HCT116 (cell line): ENCODE data around the gene PCDHGA11. TPM values are rescaled to one million over a fixed set of nuclear protein-coding genes. Genes with fewer than 3 reads are reported as not detected.

ENCODE experiments used
- ATAC-seq: fragments of 200-7000 bp; cut with Tn5 transposase; 2 replicates; pipeline ENCODE4 v1.9.1; 2020; ENCODE audit warnings: mild to moderate bottlenecking, moderate library complexity
- BruUV-seq: library from RNA; stranded (reverse); fragments of 400-500 nt; replicated peaks from 2 replicates; lab custom pipeline; 2021; lab: Mats Ljungman, UMichigan
- CTCF ChIA-PET: fragments of 300-600 bp; sonication (Branson Sonifier 250); formaldehyde crosslinking; loops from one replicate; lab custom pipeline; 2021; ENCODE audit warnings: antibody characterized with exemption; lab: Charles Lee
- POLR2A ChIA-PET: fragments of 300-600, 350-600 bp; sonication (Branson Sonifier 250); formaldehyde crosslinking; loops from one replicate; lab custom pipeline; 2021; ENCODE audit warnings: antibody characterized with exemption; lab: Charles Lee
- RAD21 ChIA-PET, 2 experiments: fragments of 300-600 bp; sonication (Branson Sonifier 250); formaldehyde crosslinking; loops; one replicate each; lab custom pipeline; 2023; ENCODE audit warnings: low total read pairs in 2 of 2; ENCODE audit not compliant: uncharacterized antibody in 2 of 2, unreplicated experiment in 2 of 2, low non-redundant PET in 1 of 2; lab: Charles Lee
- DNase-seq: peaks from one replicate; pipeline ENCODE4 v3.0.0-alpha.2; 2010; ENCODE audit warnings: low read depth, low spot score
- H2AFZ ChIP-seq: fragments of 200-600 bp; shearing (Covaris generic), sonication (generic); 2 replicates; pipeline ENCODE4 v1.6.1; 2017; ENCODE audit warnings: low read depth, mixed run types, mixed read lengths, antibody characterized with exemption, low read length; ENCODE audit not compliant: poor library complexity, severe bottlenecking
- H3K27ac ChIP-seq: 2 replicates; pipeline ENCODE4 v1.5.1; 2012; ENCODE audit warnings: low read depth, low read length
- H3K27me3 ChIP-seq: fragments of 200-600 bp; sonication (generic); 2 replicates; pipeline ENCODE4 v1.6.1; 2016; ENCODE audit warnings: mixed run types, low read length, mixed read lengths; ENCODE audit not compliant: insufficient read depth
- H3K36me3 ChIP-seq, 2 experiments: fragments of 200-500 bp in 1 of 2; fragments of 200-600 bp in 1 of 2; sonication (Bioruptor generic) in 1 of 2; sonication (generic) in 1 of 2; 2 replicates each; pipeline versions ENCODE4 v1.5.1 to v1.6.1; 2014 to 2016; ENCODE audit warnings: low read length in 2 of 2, inconsistent platforms in 1 of 2, mixed read lengths in 1 of 2, mixed run types in 1 of 2; ENCODE audit not compliant: insufficient read depth in 2 of 2, control insufficient read depth in 1 of 2
- H3K4me1 ChIP-seq, 2 experiments: fragments of 200-600 bp in 1 of 2; sonication (generic) in 1 of 2; 2 replicates each; pipeline versions ENCODE4 v1.5.1 to v1.6.1; 2012 to 2017; ENCODE audit warnings: low read length in 2 of 2, inconsistent platforms in 1 of 2, mild to moderate bottlenecking in 1 of 2, mixed read lengths in 1 of 2, mixed run types in 1 of 2, moderate library complexity in 1 of 2; ENCODE audit not compliant: insufficient read depth in 2 of 2, control insufficient read depth in 1 of 2
- H3K4me2 ChIP-seq: fragments of 200-600 bp; sonication (generic); 2 replicates; pipeline ENCODE4 v1.6.1; 2017; ENCODE audit warnings: mixed run types, low read length, mixed read lengths
- H3K4me3 ChIP-seq, 2 experiments: fragments of 200-600 bp in 1 of 2; sonication (generic) in 1 of 2; replicated peaks in 1 of 2; 2 replicates each; pipeline ENCODE4 v1.5.1; 2011 to 2016; ENCODE audit warnings: low read length in 2 of 2, control low read depth in 1 of 2, low read depth in 1 of 2, mild to moderate bottlenecking in 1 of 2, mixed read lengths in 1 of 2, mixed run types in 1 of 2
- H3K79me2 ChIP-seq: fragments of 200-600 bp; sonication (generic); 2 replicates; pipeline ENCODE4 v1.6.1; 2017; ENCODE audit warnings: mild to moderate bottlenecking, mixed run types, low read length, moderate library complexity, mixed read lengths; ENCODE audit not compliant: insufficient read depth
- H3K9ac ChIP-seq: fragments of 200-600 bp; sonication (generic); 2 replicates; pipeline ENCODE4 v1.6.1; 2016; ENCODE audit warnings: low read length, mixed read lengths
- H3K9me2 ChIP-seq: fragments of 200-600 bp; sonication (generic), shearing (Covaris generic); 2 replicates; pipeline ENCODE4 v1.6.1; 2017; ENCODE audit warnings: mixed run types, mild to moderate bottlenecking, moderate library complexity; ENCODE audit not compliant: insufficient read depth
- H3K9me3 ChIP-seq, 2 experiments: fragments of 200-500 bp in 1 of 2; fragments of 200-600 bp in 1 of 2; sonication (Bioruptor generic) in 1 of 2; sonication (generic) in 1 of 2; 2 replicates each; pipeline ENCODE4 v1.6.1; 2014 to 2017; ENCODE audit warnings: low read length in 2 of 2, mixed read lengths in 2 of 2, inconsistent platforms in 1 of 2, low read depth in 1 of 2, mild to moderate bottlenecking in 1 of 2, mixed run types in 1 of 2, moderate library complexity in 1 of 2; ENCODE audit not compliant: control insufficient read depth in 1 of 2, insufficient read depth in 1 of 2
- H4K20me1 ChIP-seq: fragments of 200-600 bp; sonication (generic), shearing (Covaris generic); 2 replicates; pipeline ENCODE4 v1.6.1; 2017; ENCODE audit warnings: mixed run types, mild to moderate bottlenecking, moderate library complexity; ENCODE audit not compliant: insufficient read depth
- EGR1 ChIP-seq: IDR thresholded peaks from 2 replicates; pipeline ENCODE4 v1.6.1; 2012; ENCODE audit warnings: low read depth
- ELF1 ChIP-seq: IDR thresholded peaks from 2 replicates; pipeline ENCODE4 v1.6.1; 2012; ENCODE audit warnings: low read depth, borderline replicate concordance
- EZH2 ChIP-seq: fragments of 200-600 bp; sonication (generic); IDR thresholded peaks from 2 replicates; pipeline ENCODE4 v1.6.1; 2017; ENCODE audit warnings: antibody characterized with exemption, mixed run types
- EZH2phosphoT487 ChIP-seq: fragments of 200-600 bp; IDR thresholded peaks from 2 replicates; pipeline ENCODE4 v1.6.1; 2018; ENCODE audit warnings: antibody characterized with exemption, borderline replicate concordance
- SIN3A ChIP-seq: IDR thresholded peaks from 2 replicates; pipeline ENCODE4 v1.6.1; 2012; ENCODE audit warnings: low read depth
- SP1 ChIP-seq: IDR thresholded peaks from 2 replicates; pipeline ENCODE4 v1.6.1; 2012; ENCODE audit warnings: low read depth
- TCF7L2 ChIP-seq: IDR thresholded peaks from 2 replicates; pipeline ENCODE4 v1.7.0; 2011; ENCODE audit warnings: borderline replicate concordance, inconsistent platforms; ENCODE audit not compliant: insufficient read depth, insufficient read length; ENCODE audit errors: extremely low read depth
- intact Hi-C: fragments of 100-400 bp; cut with micrococcal nuclease; formaldehyde crosslinking; loops from 2 replicates; pipeline ENCODE4 v1.10.0; 2022
- total RNA-seq: library from RNA; stranded (reverse); gene quantifications from one replicate; pipeline ENCODE4 v1.2.1, GENCODE V29; 2021; ENCODE audit not compliant: unreplicated experiment
- TF ChIP-seq, protein P1 (sequence below): IDR thresholded peaks from 2 replicates; pipeline ENCODE4 v1.6.1; 2011; ENCODE audit warnings: mild to moderate bottlenecking, low read length, moderate library complexity; ENCODE audit not compliant: insufficient replicate concordance; ENCODE audit errors: extremely low read depth
- TF ChIP-seq, protein P2 (sequence below): IDR thresholded peaks from 2 replicates; pipeline ENCODE4 v1.6.1; 2012; ENCODE audit warnings: low read depth
- TF ChIP-seq, protein P3 (sequence below): IDR thresholded peaks from 2 replicates; pipeline ENCODE4 v1.6.1; 2012
- TF ChIP-seq, protein P4 (sequence below): IDR thresholded peaks from 2 replicates; pipeline ENCODE4 v1.6.1; 2012

Gene PCDHGA11
- total RNA-seq, 1 experiment from 2014 or later: 0.39 TPM

DNA sequence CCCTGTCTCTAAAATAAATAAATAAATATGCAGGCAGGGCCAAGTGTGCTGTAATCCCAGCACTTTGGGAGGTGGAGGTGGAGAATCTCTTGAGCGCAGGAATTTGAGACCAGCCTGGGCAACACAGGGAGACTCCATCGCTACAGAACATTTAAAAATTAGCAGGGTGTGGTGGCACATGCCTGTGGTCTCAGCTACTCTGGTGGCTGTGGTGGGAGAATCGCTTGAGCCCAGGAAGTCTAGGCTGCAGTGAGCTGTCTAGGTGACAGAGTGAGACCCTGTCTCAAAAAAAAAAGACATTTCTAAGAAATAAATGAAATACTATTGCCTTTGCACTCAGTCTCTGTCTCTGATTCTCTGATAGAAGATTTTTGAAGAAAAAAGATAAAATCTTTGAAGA lies 9.3 kb upstream of the PCDHGA11 start:
- CTCF ChIA-PET: interaction anchor here (3.4 kb wide), 1 partner anchor 152 kb away, joined by 73 read pairs; no protein-coding TSS in a partner anchor
- intact Hi-C loops: no loop called here

More for the DNA sequence above, 9.3 kb upstream of the PCDHGA11 start:
- H3K79me2 ChIP-seq: no peaks in the 10 kb centered on the region
- peaks cover 2 to 5% of the 10 kb centered on the region in 2 experiments; a peak in 1 of 4 replicates for H3K4me1 ChIP-seq
- H3K4me3 ChIP-seq: no peak overlapping the region
- RAD21 ChIA-PET: no interaction called here
- ATAC-seq (no peak), DNase-seq (no peak)
- H2AFZ ChIP-seq: no peak overlapping the region
- no peak overlapping the region for H3K4me2 ChIP-seq
- no peaks in the 10 kb centered on the region for H3K9me2 ChIP-seq
- BruUV-seq: no TSS peak
- no peak overlapping the region for H3K27ac ChIP-seq
- TF ChIP-seq SP1 (no peak), ELF1 (no peak), SIN3A (no peak), TCF7L2 (no peak), EZH2phosphoT487 (no peak), EZH2 (no peak), EGR1 (no peak)
- TF ChIP-seq, protein P1, sequence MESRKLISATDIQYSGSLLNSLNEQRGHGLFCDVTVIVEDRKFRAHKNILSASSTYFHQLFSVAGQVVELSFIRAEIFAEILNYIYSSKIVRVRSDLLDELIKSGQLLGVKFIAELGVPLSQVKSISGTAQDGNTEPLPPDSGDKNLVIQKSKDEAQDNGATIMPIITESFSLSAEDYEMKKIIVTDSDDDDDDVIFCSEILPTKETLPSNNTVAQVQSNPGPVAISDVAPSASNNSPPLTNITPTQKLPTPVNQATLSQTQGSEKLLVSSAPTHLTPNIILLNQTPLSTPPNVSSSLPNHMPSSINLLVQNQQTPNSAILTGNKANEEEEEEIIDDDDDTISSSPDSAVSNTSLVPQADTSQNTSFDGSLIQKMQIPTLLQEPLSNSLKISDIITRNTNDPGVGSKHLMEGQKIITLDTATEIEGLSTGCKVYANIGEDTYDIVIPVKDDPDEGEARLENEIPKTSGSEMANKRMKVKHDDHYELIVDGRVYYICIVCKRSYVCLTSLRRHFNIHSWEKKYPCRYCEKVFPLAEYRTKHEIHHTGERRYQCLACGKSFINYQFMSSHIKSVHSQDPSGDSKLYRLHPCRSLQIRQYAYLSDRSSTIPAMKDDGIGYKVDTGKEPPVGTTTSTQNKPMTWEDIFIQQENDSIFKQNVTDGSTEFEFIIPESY: no peak
- TF ChIP-seq, protein P2, sequence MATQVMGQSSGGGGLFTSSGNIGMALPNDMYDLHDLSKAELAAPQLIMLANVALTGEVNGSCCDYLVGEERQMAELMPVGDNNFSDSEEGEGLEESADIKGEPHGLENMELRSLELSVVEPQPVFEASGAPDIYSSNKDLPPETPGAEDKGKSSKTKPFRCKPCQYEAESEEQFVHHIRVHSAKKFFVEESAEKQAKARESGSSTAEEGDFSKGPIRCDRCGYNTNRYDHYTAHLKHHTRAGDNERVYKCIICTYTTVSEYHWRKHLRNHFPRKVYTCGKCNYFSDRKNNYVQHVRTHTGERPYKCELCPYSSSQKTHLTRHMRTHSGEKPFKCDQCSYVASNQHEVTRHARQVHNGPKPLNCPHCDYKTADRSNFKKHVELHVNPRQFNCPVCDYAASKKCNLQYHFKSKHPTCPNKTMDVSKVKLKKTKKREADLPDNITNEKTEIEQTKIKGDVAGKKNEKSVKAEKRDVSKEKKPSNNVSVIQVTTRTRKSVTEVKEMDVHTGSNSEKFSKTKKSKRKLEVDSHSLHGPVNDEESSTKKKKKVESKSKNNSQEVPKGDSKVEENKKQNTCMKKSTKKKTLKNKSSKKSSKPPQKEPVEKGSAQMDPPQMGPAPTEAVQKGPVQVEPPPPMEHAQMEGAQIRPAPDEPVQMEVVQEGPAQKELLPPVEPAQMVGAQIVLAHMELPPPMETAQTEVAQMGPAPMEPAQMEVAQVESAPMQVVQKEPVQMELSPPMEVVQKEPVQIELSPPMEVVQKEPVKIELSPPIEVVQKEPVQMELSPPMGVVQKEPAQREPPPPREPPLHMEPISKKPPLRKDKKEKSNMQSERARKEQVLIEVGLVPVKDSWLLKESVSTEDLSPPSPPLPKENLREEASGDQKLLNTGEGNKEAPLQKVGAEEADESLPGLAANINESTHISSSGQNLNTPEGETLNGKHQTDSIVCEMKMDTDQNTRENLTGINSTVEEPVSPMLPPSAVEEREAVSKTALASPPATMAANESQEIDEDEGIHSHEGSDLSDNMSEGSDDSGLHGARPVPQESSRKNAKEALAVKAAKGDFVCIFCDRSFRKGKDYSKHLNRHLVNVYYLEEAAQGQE: no peak
- TF ChIP-seq, protein P3, sequence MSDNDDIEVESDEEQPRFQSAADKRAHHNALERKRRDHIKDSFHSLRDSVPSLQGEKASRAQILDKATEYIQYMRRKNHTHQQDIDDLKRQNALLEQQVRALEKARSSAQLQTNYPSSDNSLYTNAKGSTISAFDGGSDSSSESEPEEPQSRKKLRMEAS: no peak
- TF ChIP-seq, protein P4, sequence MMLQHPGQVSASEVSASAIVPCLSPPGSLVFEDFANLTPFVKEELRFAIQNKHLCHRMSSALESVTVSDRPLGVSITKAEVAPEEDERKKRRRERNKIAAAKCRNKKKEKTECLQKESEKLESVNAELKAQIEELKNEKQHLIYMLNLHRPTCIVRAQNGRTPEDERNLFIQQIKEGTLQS: no peak
- no peaks in the 10 kb centered on the region; a peak in 1 of 4 replicates for H3K9me3 ChIP-seq
- no peaks in the 10 kb centered on the region for H3K27me3 ChIP-seq
- H3K9ac ChIP-seq: no peak overlapping the region
- POLR2A ChIA-PET: no interaction called here
- H3K36me3 ChIP-seq: no peaks in the 10 kb centered on the region
- no peaks in the 10 kb centered on the region for H4K20me1 ChIP-seq
